HepG2 (cell line): Measurements from ENCODE around the gene TRIM44. TPM values are rescaled to one million over a fixed set of nuclear protein-coding genes. Genes with fewer than 3 reads are reported as not detected.

Experiments used
- ATAC-seq: fragments of 200-7000 bp; cut with Tn5 transposase; 3 replicates; pipeline ENCODE4 v1.9.1; 2020; ENCODE audit warnings: mild to moderate bottlenecking, moderate library complexity
- BruUV-seq: library from RNA; stranded (reverse); fragments of 400-500 nt; replicated peaks from 2 replicates; lab custom pipeline; 2021; lab: Mats Ljungman, UMichigan
- CTCF ChIA-PET: fragments of 300-600 bp; formaldehyde crosslinking; extraction: SDS; loops from one replicate; lab custom pipeline; 2021; ENCODE audit warnings: low total read pairs, inconsistent platforms, low intra/inter-chr PET ratio; lab: Yijun Ruan, JAX
- POLR2A ChIA-PET: fragments of 350-600 bp; sonication (Branson Sonifier 250); formaldehyde crosslinking; loops from one replicate; lab custom pipeline; 2020; ENCODE audit warnings: antibody characterized with exemption, inconsistent platforms; lab: Yijun Ruan, JAX
- DNase-seq: peaks from one replicate; pipeline ENCODE4 v3.0.0-alpha.2; 2015; ENCODE audit warnings: low spot score
- FAIRE-seq: peaks from 3 replicates; lab custom pipeline; 2011; peaks lifted over from hg19 to GRCh38; lab: Jason Lieb, UNC
- H2AFZ ChIP-seq: one replicate; pipeline ENCODE4 v1.6.1; 2011; ENCODE audit warnings: low read length, inconsistent platforms
- H3K27ac ChIP-seq: fragments of 300-600 bp; 3 replicates; pipeline ENCODE4 v1.8.0; 2011; ENCODE audit warnings: mixed run types, mild to moderate bottlenecking, mixed read lengths, low read length, inconsistent platforms; ENCODE audit not compliant: insufficient read depth; ENCODE audit errors: extremely low read length
- H3K27me3 ChIP-seq, 2 experiments: fragments of 200-600 bp in 1 of 2; 2 replicates in 1 of 2; 3 replicates in 1 of 2; pipeline versions ENCODE4 v1.6.0 to v1.8.0; 2011; ENCODE audit warnings: low read length in 2 of 2, mild to moderate bottlenecking in 2 of 2, moderate library complexity in 2 of 2, inconsistent platforms in 1 of 2; ENCODE audit not compliant: insufficient read depth in 2 of 2, control insufficient read depth in 1 of 2
- H3K36me3 ChIP-seq, 2 experiments: fragments of 200-600 bp in 1 of 2; replicated peaks in 1 of 2; 2 replicates in 1 of 2; 3 replicates in 1 of 2; pipeline versions ENCODE4 v1.5.1 to v1.8.0; 2011; ENCODE audit warnings: low read length in 2 of 2, inconsistent platforms in 1 of 2; ENCODE audit not compliant: insufficient read depth in 2 of 2, control insufficient read depth in 1 of 2
- H3K4me1 ChIP-seq: 2 replicates; pipeline ENCODE4 v1.5.1; 2012; ENCODE audit warnings: low read length, inconsistent platforms; ENCODE audit not compliant: insufficient read depth
- H3K4me2 ChIP-seq: 2 replicates; pipeline ENCODE4 v1.6.0; 2011; ENCODE audit warnings: low read depth, low read length, inconsistent platforms
- H3K4me3 ChIP-seq, 3 experiments: fragments of 200-600 bp in 1 of 3; sonication (generic), shearing (Covaris generic) in 1 of 3; replicated peaks in 1 of 3; 2 replicates each; pipeline ENCODE4 v1.5.1; 2011 to 2016; ENCODE audit warnings: low read length in 3 of 3, inconsistent platforms in 2 of 3, low read depth in 2 of 3, mild to moderate bottlenecking in 2 of 3, control low read depth in 1 of 3, mixed read lengths in 1 of 3; ENCODE audit not compliant: insufficient read depth in 1 of 3
- H3K79me2 ChIP-seq: one replicate; pipeline ENCODE4 v1.6.1; 2011; ENCODE audit warnings: low read length, inconsistent platforms; ENCODE audit not compliant: insufficient read depth
- H3K9ac ChIP-seq: 2 replicates; pipeline ENCODE4 v1.6.0; 2011; ENCODE audit warnings: mild to moderate bottlenecking, low read depth, low read length, inconsistent platforms; ENCODE audit not compliant: insufficient read depth
- H3K9me3 ChIP-seq: 2 replicates; pipeline ENCODE4 v1.5.1; 2012; ENCODE audit warnings: mild to moderate bottlenecking, low read length
- H4K20me1 ChIP-seq: 2 replicates; pipeline ENCODE4 v1.6.0; 2011; ENCODE audit warnings: inconsistent platforms, mild to moderate bottlenecking, low read length, moderate library complexity; ENCODE audit not compliant: insufficient read depth
- CBX2 ChIP-seq, 2 experiments: fragments of 200-600 bp in 1 of 2; sonication (generic); formaldehyde crosslinking in 1 of 2; IDR thresholded peaks; 2 replicates each; pipeline versions ENCODE4 v1.7.0 to v1.8.1; 2018 to 2022; ENCODE audit warnings: low read depth in 2 of 2, low read length in 1 of 2, mild to moderate bottlenecking in 1 of 2, missing genetic modification reagents in 1 of 2
- DRAP1 ChIP-seq: IDR thresholded peaks from 2 replicates; pipeline ENCODE4 v1.6.1; 2016; ENCODE audit warnings: missing genetic modification reagents, missing compliant biosample characterization
- E2F1 ChIP-seq: sonication (generic); formaldehyde crosslinking; IDR thresholded peaks from 2 replicates; pipeline ENCODE4 v1.5.0; 2020; ENCODE audit warnings: missing genetic modification reagents
- FOXA3 ChIP-seq: IDR thresholded peaks from 2 replicates; pipeline ENCODE4 v1.6.1; 2016; ENCODE audit warnings: missing genetic modification reagents, missing compliant biosample characterization
- HNRNPK ChIP-seq: fragments of 200-400 bp; formaldehyde crosslinking; IDR thresholded peaks from 2 replicates; pipeline ENCODE4 v1.6.1; 2018; ENCODE audit warnings: low read length, low read depth, moderate library complexity, mild to moderate bottlenecking; ENCODE audit not compliant: poor library complexity, severe bottlenecking
- KLF6 ChIP-seq: IDR thresholded peaks from 2 replicates; pipeline ENCODE4 v1.8.0; 2016; ENCODE audit warnings: missing biosample characterization, missing genetic modification reagents
- MXI1 ChIP-seq: IDR thresholded peaks from 3 replicates; pipeline ENCODE4 v1.6.1; 2012; ENCODE audit warnings: low read depth, low read length, inconsistent platforms, borderline replicate concordance
- RBM39 ChIP-seq: fragments of 200-400 bp; formaldehyde crosslinking; IDR thresholded peaks from one replicate; pipeline ENCODE4 v1.6.1; 2018; ENCODE audit warnings: antibody characterized with exemption, mild to moderate bottlenecking, low read depth, low read length; ENCODE audit not compliant: poor library complexity, severe bottlenecking
- SALL1 ChIP-seq: sonication (generic); formaldehyde crosslinking; IDR thresholded peaks from 2 replicates; pipeline ENCODE4 v1.8.0; 2022; ENCODE audit warnings: mild to moderate bottlenecking, missing genetic modification reagents
- ZBTB7A ChIP-seq: sonication (generic); formaldehyde crosslinking; IDR thresholded peaks from 2 replicates; pipeline ENCODE4 v1.8.0; 2022; ENCODE audit warnings: mild to moderate bottlenecking, missing genetic modification reagents
- ZNF33B ChIP-seq: sonication (generic); formaldehyde crosslinking; IDR thresholded peaks from 2 replicates; pipeline ENCODE4 v1.5.1; 2020; ENCODE audit warnings: mild to moderate bottlenecking, missing genetic modification reagents
- ZNF44 ChIP-seq: sonication (generic); formaldehyde crosslinking; IDR thresholded peaks from 2 replicates; pipeline ENCODE4 v1.5.1; 2020; ENCODE audit warnings: mild to moderate bottlenecking, missing genetic modification reagents
- ZNF724P ChIP-seq: sonication (generic); formaldehyde crosslinking; IDR thresholded peaks from 2 replicates; pipeline ENCODE4 v1.8.0; 2022; ENCODE audit warnings: missing genetic modification reagents, borderline replicate concordance
- ZNF766 ChIP-seq: sonication (generic); formaldehyde crosslinking; IDR thresholded peaks from 2 replicates; pipeline ENCODE4 v1.5.0; 2020; ENCODE audit warnings: missing genetic modification reagents, borderline replicate concordance
- ZNF782 ChIP-seq: sonication (generic); formaldehyde crosslinking; IDR thresholded peaks from 2 replicates; pipeline ENCODE4 v1.4.0; 2020; ENCODE audit warnings: missing genetic modification reagents, mild to moderate bottlenecking, borderline replicate concordance
- ZXDC ChIP-seq: sonication (generic); formaldehyde crosslinking; IDR thresholded peaks from 2 replicates; pipeline ENCODE4 v1.5.0; 2020; ENCODE audit warnings: mild to moderate bottlenecking, missing genetic modification reagents
- WGBS: methylation state at CpG from one replicate; pipeline ENCODE4 v1.1.6; 2017; ENCODE audit warnings: low lambda C conversion rate; 5-methylcytosine and 5-hydroxymethylcytosine counted together
- in situ Hi-C: cut with HindIII; loops from 2 replicates; pipeline ENCODE4 v1.10.0; 2017; ENCODE audit warnings: low pct_unique_long_range_greater_than_20kb; ENCODE audit not compliant: extremely low pct_ligation_motif_present
- intact Hi-C: fragments of 100-400 bp; cut with micrococcal nuclease; formaldehyde crosslinking; loops from one replicate; pipeline ENCODE4 v1.10.0; 2022; ENCODE audit not compliant: unreplicated experiment
- polyA plus RNA-seq, 8 experiments: library from polyadenylated mRNA; depleted of rRNA in 3 of 8; stranded (reverse) in 7 of 8; unstranded in 1 of 8; fragments of >200 nt; fragmentation: Illumina TruSeq in 4 of 8; extraction: Trizol in 4 of 8; gene quantifications; 2 replicates each; pipeline versions ENCODE4 v1.2.1 to v1.2.3, GENCODE V29; 2011 to 2016; ENCODE audit warnings: low read depth in 4 of 8, missing spikeins in 1 of 8, mixed read lengths in 1 of 8; ENCODE audit not compliant: insufficient read depth in 1 of 8
- total RNA-seq, 5 experiments: library from RNA; depleted of rRNA; stranded (reverse); fragments of >200 nt; fragmentation: Illumina TruSeq; extraction: Trizol; gene quantifications; 2 replicates each; pipeline ENCODE4 v1.2.3, GENCODE V29; 2016; ENCODE audit warnings: low read depth in 1 of 5

TRIM44 gene
- total and polyA plus RNA-seq, 2 of the 13 experiments (the other 11 are each of a cell fraction or from before 2014, with no cell fraction given), result 22.7 to 50.3 TPM

- CTCF ChIA-PET, result no interaction called here
- POLR2A ChIA-PET, result no interaction called here
- ATAC-seq, result no peak
- TF ChIP-seq ZNF782 (CRISPR knock-in tag) (no peak), FOXA3 (CRISPR knock-in tag) (no peak), ZNF44 (no peak)
- H3K9me3 ChIP-seq, result no peaks in the 10 kb centered on the region
- H4K20me1 ChIP-seq, result no peaks in the 10 kb centered on the region
- no peak for DNase-seq
- H3K4me2 ChIP-seq, result no peak overlapping the region
- in situ Hi-C loops, result no loop called here
- no peaks in the 10 kb centered on the region for H3K36me3 ChIP-seq
- no peaks in the 10 kb centered on the region for H3K27me3 ChIP-seq
- H3K9ac ChIP-seq, result no peak overlapping the region
- 15% methylated on average over 3 of the region's 3 CpGs for WGBS
- no peak for FAIRE-seq
- H2AFZ ChIP-seq, result no peak overlapping the region
- no peaks in the 10 kb centered on the region for H3K79me2 ChIP-seq
- no peak overlapping the region for H3K27ac ChIP-seq
- intact Hi-C loops, result no loop called here
- no peak overlapping the region for H3K4me3 ChIP-seq
- no peaks in the 10 kb centered on the region for H3K4me1 ChIP-seq
- no TSS peak for BruUV-seq
Observed at GRCh38 chr11:35841733-35842132, 179.2 kb downstream of the TRIM44 start.

GRCh38 chr11:35842958-35843357, 180.4 kb downstream of the TRIM44 start:
- H3K79me2 ChIP-seq, result no peaks in the 10 kb centered on the region
- H3K27ac ChIP-seq, result no peak overlapping the region
- intact Hi-C loops (no loop called here), in situ Hi-C loops (no loop called here)
- BruUV-seq, result no TSS peak
- H3K9me3 ChIP-seq, result no peaks in the 10 kb centered on the region
- DNase-seq (no peak), FAIRE-seq (no peak), ATAC-seq (no peak)
- no peak overlapping the region for H3K4me2 ChIP-seq
- ChIA-PET CTCF (no interaction called here), POLR2A (no interaction called here)
- no peaks in the 10 kb centered on the region for H4K20me1 ChIP-seq
- no peak overlapping the region for H3K4me3 ChIP-seq
- 0% methylated on average over 1 of the region's 1 CpG for WGBS
- H3K36me3 ChIP-seq, result no peaks in the 10 kb centered on the region
- no peak overlapping the region for H2AFZ ChIP-seq
- H3K27me3 ChIP-seq, result peaks cover 0 to 3% of the 10 kb centered on the region in 2 experiments; a peak in 2 of 5 replicates
- H3K9ac ChIP-seq, result no peak overlapping the region
- no peaks in the 10 kb centered on the region for H3K4me1 ChIP-seq
- TF ChIP-seq SALL1, result no peak
- no peak for TF ChIP-seq HNRNPK
- no peak for TF ChIP-seq ZBTB7A (CRISPR knock-in tag)
- TF ChIP-seq DRAP1, result no peak
- no peak for TF ChIP-seq ZNF33B (CRISPR knock-in tag)
- TF ChIP-seq MXI1, result no peak
- no peak for TF ChIP-seq RBM39
- TF ChIP-seq CBX2 (IDR thresholded peaks at IDR 0.05; ENCODE audit: low read depth, low read length), result no peak
- TF ChIP-seq CBX2 (CRISPR knock-in tag; IDR thresholded peaks at IDR 0.05; ENCODE audit: low read depth), result no peak
- no peak for TF ChIP-seq ZNF766
- no peak for TF ChIP-seq ZXDC (CRISPR knock-in tag)
- TF ChIP-seq ZNF724P, result no peak
- no peak for TF ChIP-seq KLF6 (CRISPR knock-in tag)
- TF ChIP-seq E2F1, result no peak
